Subcutaneous abdominal adipose tissue (tissue), 5 donors: ENCODE data around the gene PAN3.
"Not testable (repeated sequence)": the region's sequence is repeated elsewhere in the genome, so short reads cannot be mapped to it uniquely, and the experiment has no call there.

Experiments
- H3K27ac ChIP-seq: one replicate; pipeline ENCODE4 v1.7.0; 2013; ENCODE audit warnings: low read depth, mild to moderate bottlenecking, inconsistent platforms, low read length, moderate library complexity
- H3K27me3 ChIP-seq, 5 donors: one replicate each; pipeline ENCODE4 v1.7.0; 2013; ENCODE audit warnings: low read length in 5 of 5, inconsistent platforms in 1 of 5; ENCODE audit not compliant: control insufficient read depth in 5 of 5, insufficient read depth in 4 of 5
- H3K36me3 ChIP-seq, 5 donors: one replicate each; pipeline ENCODE4 v1.7.0; 2013; ENCODE audit warnings: low read length in 5 of 5; ENCODE audit not compliant: control insufficient read depth in 5 of 5, insufficient read depth in 5 of 5
- H3K4me1 ChIP-seq, 5 donors: one replicate each; pipeline ENCODE4 v1.7.0; 2013; ENCODE audit warnings: low read length in 5 of 5, mild to moderate bottlenecking in 3 of 5, moderate library complexity in 1 of 5; ENCODE audit not compliant: control insufficient read depth in 5 of 5, insufficient read depth in 5 of 5
- H3K4me3 ChIP-seq, 5 donors: one replicate each; pipeline ENCODE4 v1.7.0; 2013; ENCODE audit warnings: low read length in 5 of 5, low read depth in 1 of 5
- H3K9ac ChIP-seq, 5 donors: one replicate each; pipeline ENCODE4 v1.7.0; 2013; ENCODE audit warnings: low read length in 5 of 5, mild to moderate bottlenecking in 4 of 5, moderate library complexity in 3 of 5
- H3K9me3 ChIP-seq, 5 donors: one replicate each; pipeline ENCODE4 v1.7.0; 2013; ENCODE audit warnings: low read length in 5 of 5; ENCODE audit not compliant: control insufficient read depth in 5 of 5
- donor health status: healthy.
- donor health status: healthy.
- donor health status: healthy.
- donor health status: healthy.
- donor health status: healthy.

PAN3 gene

GRCh38 chr13:28136916-28137315 is 1.4 kb upstream of the PAN3 start:
- Histone ChIP-seq H3K36me3 (no peaks in the 10 kb centered on the region), H3K4me1 (peaks cover 0 to 31% (median 25%) of the 10 kb centered on the region in 5 donors), H3K9ac (peak overlapping the region in 4 of 5 donors; percentile 91 to 98 (median 96)), H3K27me3 (no peaks in the 10 kb centered on the region), H3K9me3 (no peaks in the 10 kb centered on the region), H3K27ac (no peak overlapping the region), H3K4me3 (peak overlapping the region; percentile 76 to 92 (median 87))

GRCh38 chr13:28137596-28137995 is 749 bp upstream of the PAN3 start:
- Histone ChIP-seq H3K36me3 (no peaks in the 10 kb centered on the region), H3K4me1 (peaks cover 0 to 35% (median 25%) of the 10 kb centered on the region in 5 donors), H3K9me3 (no peaks in the 10 kb centered on the region), H3K9ac (peak overlapping the region; percentile 70 to 98 (median 95)), H3K27me3 (no peaks in the 10 kb centered on the region), H3K4me3 (peak overlapping the region; percentile 76 to 92 (median 87)), H3K27ac (peak overlapping the region; percentile 95)

- peaks cover 0 to 35% (median 25%) of the 10 kb centered on the region in 5 donors for H3K4me1 ChIP-seq
- no peaks in the 10 kb centered on the region for H3K36me3 ChIP-seq
- H3K9ac ChIP-seq = peak overlapping the region in 4 of 5 donors; percentile 86 to 98 (median 97)
- H3K27me3 ChIP-seq = no peaks in the 10 kb centered on the region
- H3K9me3 ChIP-seq = no peaks in the 10 kb centered on the region
- H3K4me3 ChIP-seq = peak overlapping the region; percentile 84 to 92 (median 87)
- peak overlapping the region; percentile 95 for H3K27ac ChIP-seq
Observed at GRCh38 chr13:28138756-28139470, 568 bp downstream of the PAN3 start.

- Histone ChIP-seq H3K27ac (peak overlapping the region; percentile 95), H3K27me3 (no peaks in the 10 kb centered on the region), H3K9ac (peak overlapping the region in 3 of 5 donors; percentile 1 to 73 (median 58))
Observed at GRCh38 chr13:28140433-28141125, 2.2 kb downstream of the PAN3 start.

GRCh38 chr13:28141542-28141941 is 3.2 kb downstream of the PAN3 start:
- not testable (repeated sequence) for H3K27me3 ChIP-seq, H3K9me3 ChIP-seq, H3K4me3 ChIP-seq, H3K27ac ChIP-seq, H3K36me3 ChIP-seq, H3K9ac ChIP-seq
- peaks cover 0 to 35% (median 25%) of the 10 kb centered on the region in 5 donors for H3K4me1 ChIP-seq

More at GRCh38 chr13:28140433-28141125, 2.2 kb downstream of the PAN3 start:
- H3K4me3 ChIP-seq = peak overlapping the region in 4 of 5 donors; percentile 84 to 92 (median 86)
- no peaks in the 10 kb centered on the region for H3K9me3 ChIP-seq
- no peaks in the 10 kb centered on the region for H3K36me3 ChIP-seq
- H3K4me1 ChIP-seq = peaks cover 0 to 35% (median 25%) of the 10 kb centered on the region in 5 donors

- Histone ChIP-seq H3K27ac (no peak overlapping the region), H3K4me1 (peaks cover 0 to 18% (median 10%) of the 10 kb centered on the region in 5 donors), H3K9ac (no peak overlapping the region), H3K36me3 (no peaks in the 10 kb centered on the region), H3K4me3 (no peak overlapping the region), H3K9me3 (no peaks in the 10 kb centered on the region), H3K27me3 (no peaks in the 10 kb centered on the region)
Observed at GRCh38 chr13:28145049-28145448, 6.7 kb downstream of the PAN3 start.

- Histone ChIP-seq H3K27me3 (no peaks in the 10 kb centered on the region), H3K9ac (no peak overlapping the region), H3K9me3 (no peaks in the 10 kb centered on the region), H3K27ac (no peak overlapping the region), H3K4me1 (peaks cover 0 to 3% (median 0%) of the 10 kb centered on the region in 5 donors), H3K4me3 (no peak overlapping the region), H3K36me3 (no peaks in the 10 kb centered on the region)
Observed at GRCh38 chr13:28147495-28147894, 9.2 kb downstream of the PAN3 start.

GRCh38 chr13:28159057-28159456 is 20.7 kb downstream of the PAN3 start:
- Histone ChIP-seq H3K9me3 (no peaks in the 10 kb centered on the region), H3K36me3 (no peaks in the 10 kb centered on the region), H3K27me3 (no peaks in the 10 kb centered on the region), H3K4me1 (peaks cover 0 to 12% (median 8%) of the 10 kb centered on the region in 5 donors), H3K27ac (no peak overlapping the region), H3K4me3 (no peak overlapping the region), H3K9ac (no peak overlapping the region)

- Histone ChIP-seq H3K27me3 (no peaks in the 10 kb centered on the region), H3K4me1 (peaks cover 0 to 12% (median 8%) of the 10 kb centered on the region in 5 donors), H3K27ac (no peak overlapping the region), H3K9me3 (no peaks in the 10 kb centered on the region), H3K36me3 (no peaks in the 10 kb centered on the region), H3K9ac (peak overlapping the region in 1 of 5 donors; percentile 24), H3K4me3 (no peak overlapping the region)
Observed at GRCh38 chr13:28161370-28161769, 23.0 kb downstream of the PAN3 start.

GRCh38 chr13:28163587-28163986 is 25.2 kb downstream of the PAN3 start:
- Histone ChIP-seq H3K27ac (no peak overlapping the region), H3K9ac (no peak overlapping the region), H3K4me1 (peaks cover 0 to 12% (median 8%) of the 10 kb centered on the region in 5 donors), H3K36me3 (no peaks in the 10 kb centered on the region), H3K4me3 (no peak overlapping the region), H3K9me3 (no peaks in the 10 kb centered on the region), H3K27me3 (no peaks in the 10 kb centered on the region)
